A549 (cell line): ENCODE results near the gene FADS3. TPM values are rescaled to one million over a fixed set of nuclear protein-coding genes. Genes with fewer than 3 reads are reported as not detected.

Experiments used
- ATAC-seq, 2 experiments: fragments of 200-7000 bp in 1 of 2; fragments of >200 bp in 1 of 2; cut with Nextera tagmentation in 1 of 2; cut with Tn5 transposase in 1 of 2; 3 replicates each; pipeline versions ENCODE4 v1.8.0 to v1.9.1; 2018 to 2020; ENCODE audit warnings: mild to moderate bottlenecking in 1 of 2, moderate library complexity in 1 of 2
- CTCF ChIA-PET: fragments of 300-600 bp; sonication (Branson Sonifier 250); formaldehyde crosslinking; extraction: SDS; loops from one replicate; lab custom pipeline; 2021; ENCODE audit warnings: antibody characterized with exemption, inconsistent platforms; lab: Yijun Ruan, JAX
- POLR2A ChIA-PET: fragments of 350-600 bp; formaldehyde crosslinking; extraction: SDS; loops from one replicate; lab custom pipeline; 2021; ENCODE audit warnings: antibody characterized with exemption, inconsistent platforms; lab: Yijun Ruan, JAX
- DNase-seq, 2 experiments: peaks; one replicate each; pipeline versions ENCODE4 v3.0.0 to v3.0.0-alpha.2; 2011 to 2016; ENCODE audit warnings: low read depth in 1 of 2, low spot score in 1 of 2
- FAIRE-seq: peaks from 2 replicates; lab custom pipeline; 2011; peaks lifted over from hg19 to GRCh38; lab: Jason Lieb, UNC
- H3K27ac ChIP-seq, 2 experiments: fragments of >200 bp; sonication (Bioruptor Twin); formaldehyde crosslinking; 3 replicates each; pipeline ENCODE4 v1.5.1; 2016 to 2017
- H3K4me1 ChIP-seq: fragments of >200 bp; sonication (Bioruptor Twin); formaldehyde crosslinking; 3 replicates; pipeline ENCODE4 v1.6.1; 2016
- H3K4me2 ChIP-seq: fragments of >200 bp; sonication (Bioruptor Twin); formaldehyde crosslinking; 3 replicates; pipeline ENCODE4 v1.6.1; 2016
- H3K4me3 ChIP-seq: fragments of >200 bp; sonication (Bioruptor Twin); formaldehyde crosslinking; 3 replicates; pipeline ENCODE4 v1.5.1; 2016
- H3K9me3 ChIP-seq: fragments of >200 bp; sonication (Bioruptor Twin); formaldehyde crosslinking; 3 replicates; pipeline ENCODE4 v1.6.1; 2016
- CBX2 ChIP-seq: fragments of 200-600 bp; sonication (generic); IDR thresholded peaks from 2 replicates; pipeline ENCODE4 v1.6.1; 2016; ENCODE audit warnings: low read depth, mild to moderate bottlenecking, borderline replicate concordance
- CHD2 ChIP-seq: fragments of 150-350 bp; IDR thresholded peaks from 2 replicates; pipeline ENCODE4 v1.6.1; 2014; ENCODE audit warnings: low read length; ENCODE audit not compliant: partially characterized antibody
- CTCF ChIP-seq: fragments of >200 bp; sonication (Bioruptor Twin); formaldehyde crosslinking; IDR thresholded peaks from 3 replicates; pipeline ENCODE4 v1.5.1; 2016
- EHMT2 ChIP-seq: fragments of 200-600 bp; sonication (generic); IDR thresholded peaks from 2 replicates; pipeline ENCODE4 v1.6.1; 2016; ENCODE audit warnings: antibody characterized with exemption, low read depth, mild to moderate bottlenecking, moderate library complexity
- ELK1 ChIP-seq: fragments of 150-350 bp; IDR thresholded peaks from 2 replicates; pipeline ENCODE4 v1.6.1; 2014; ENCODE audit warnings: low read depth, mild to moderate bottlenecking, low read length
- ESRRA ChIP-seq: fragments of 150-350 bp; IDR thresholded peaks from 2 replicates; pipeline ENCODE4 v1.6.1; 2014; ENCODE audit warnings: mild to moderate bottlenecking, low read length, borderline replicate concordance
- FOSB ChIP-seq: fragments of 250-450 bp; sonication (Bioruptor Pico); IDR thresholded peaks from 2 replicates; pipeline ENCODE4 v1.5.0; 2020; ENCODE audit warnings: mild to moderate bottlenecking, moderate library complexity
- HDAC2 ChIP-seq: fragments of 200-600 bp; sonication (generic); IDR thresholded peaks from 2 replicates; pipeline ENCODE4 v1.6.1; 2016
- HOXA7 ChIP-seq: fragments of 250-450 bp; sonication (Bioruptor Pico); IDR thresholded peaks from 2 replicates; pipeline ENCODE4 v1.5.0; 2020; ENCODE audit warnings: mild to moderate bottlenecking, moderate library complexity
- JUNB ChIP-seq: fragments of >200 bp; sonication (Bioruptor Twin); formaldehyde crosslinking; IDR thresholded peaks from 2 replicates; pipeline ENCODE4 v1.6.1; 2016
- KDM5A ChIP-seq: fragments of 200-600 bp; sonication (generic); IDR thresholded peaks from 2 replicates; pipeline ENCODE4 v1.6.1; 2016; ENCODE audit warnings: antibody characterized with exemption, mild to moderate bottlenecking
- MAFK ChIP-seq: fragments of 450-650 bp; IDR thresholded peaks from 2 replicates; pipeline ENCODE4 v1.6.1; 2014; ENCODE audit not compliant: partially characterized antibody
- MYC ChIP-seq: IDR thresholded peaks from 2 replicates; pipeline ENCODE4 v1.6.1; 2012; ENCODE audit warnings: mild to moderate bottlenecking, inconsistent platforms, low read length, improper control_type of control experiment, borderline replicate concordance
- NFE2L2 ChIP-seq: fragments of 150-350 bp; conservative IDR thresholded peaks from 2 replicates; pipeline ENCODE4 v1.6.1; 2014; ENCODE audit warnings: low read length
- POLR2AphosphoS2 ChIP-seq: conservative IDR thresholded peaks from 2 replicates; pipeline ENCODE4 v1.6.1; 2012; ENCODE audit warnings: low read length, improper control_type of control experiment, inconsistent platforms
- RARB ChIP-seq: fragments of 250-450 bp; sonication (Bioruptor Pico); IDR thresholded peaks from 2 replicates; pipeline ENCODE4 v1.8.0; 2021; ENCODE audit warnings: mild to moderate bottlenecking, moderate library complexity
- RCOR1 ChIP-seq: fragments of 150-350 bp; IDR thresholded peaks from 2 replicates; pipeline ENCODE4 v1.6.1; 2014; ENCODE audit warnings: antibody characterized with exemption, low read length, low read depth
- REST ChIP-seq: fragments of 200-600 bp; sonication (generic); IDR thresholded peaks from 2 replicates; pipeline ENCODE4 v1.6.1; 2016; ENCODE audit warnings: antibody characterized with exemption, mild to moderate bottlenecking, moderate library complexity
- TFCP2L1 ChIP-seq: fragments of 250-450 bp; sonication (Bioruptor Pico); IDR thresholded peaks from 2 replicates; pipeline ENCODE4 v1.5.0; 2021; ENCODE audit warnings: mild to moderate bottlenecking
- USF2 ChIP-seq: fragments of 450-650 bp; IDR thresholded peaks from 2 replicates; pipeline ENCODE4 v1.6.1; 2014; ENCODE audit warnings: antibody characterized with exemption
- ZNF302 ChIP-seq: fragments of 250-450 bp; sonication (Bioruptor Pico); IDR thresholded peaks from 2 replicates; pipeline ENCODE4 v1.9.0; 2021; ENCODE audit warnings: inconsistent platforms, mild to moderate bottlenecking, moderate library complexity
- ZSCAN20 ChIP-seq: fragments of 250-450 bp; sonication (Bioruptor Pico); IDR thresholded peaks from 2 replicates; pipeline ENCODE4 v1.8.0; 2022; ENCODE audit warnings: mild to moderate bottlenecking, moderate library complexity
- WGBS: methylation state at CpG from one replicate; pipeline ENCODE4 v1.1.6; 2017; ENCODE audit errors: missing lambda C conversion rate; 5-methylcytosine and 5-hydroxymethylcytosine counted together
- polyA plus RNA-seq, 4 experiments: library from polyadenylated mRNA; depleted of rRNA in 3 of 4; stranded (reverse); fragments of >200 nt; fragmentation: RNase III in 1 of 4; extraction: RNeasy Plus Mini Kit Qiagen cat#74134 plus additional on column Dnase treatment in 1 of 4; gene quantifications; 2 replicates in 3 of 4; 3 replicates in 1 of 4; pipeline ENCODE4 v1.2.3, GENCODE V29; 2011 to 2017

Gene FADS3
- polyA plus RNA-seq, 2 of the 4 experiments (the other 2 are of a cell fraction): 17.5 to 36.3 TPM

- CTCF ChIA-PET: interaction anchor here (1.2 to 2.7 kb wide), 2 partner anchors 14 to 29 kb away, joined by 4 to 12 read pairs; partner anchors contain the start of gene FADS2
- H3K4me2 ChIP-seq: no peak overlapping the region
- no peaks in the 10 kb centered on the region for H3K4me1 ChIP-seq
- POLR2A ChIA-PET: no interaction called here
- H3K9me3 ChIP-seq: no peaks in the 10 kb centered on the region
- DNase-seq (no peak), FAIRE-seq (no peak), ATAC-seq (no peak)
- no peak overlapping the region for H3K27ac ChIP-seq
- H3K4me3 ChIP-seq: no peak overlapping the region
- TF ChIP-seq EHMT2: no peak
- no peak for TF ChIP-seq RARB (CRISPR knock-in tag)
- no peak for TF ChIP-seq ZSCAN20 (CRISPR knock-in tag)
- TF ChIP-seq ELK1: no peak
- no peak for TF ChIP-seq HOXA7 (CRISPR knock-in tag)
- WGBS: 94% methylated on average over 7 of the region's 7 CpGs
These were observed 48.9 kb downstream of the FADS3 start for GRCh38 chr11:61842528-61842820.

- 93% methylated on average over 11 of the region's 12 CpGs for WGBS
- Histone ChIP-seq H3K9me3 (no peaks in the 10 kb centered on the region), H3K4me1 (no peaks in the 10 kb centered on the region), H3K27ac (no peak overlapping the region), H3K4me3 (no peak overlapping the region), H3K4me2 (no peak overlapping the region)
- DNase-seq (no peak), ATAC-seq (no peak), FAIRE-seq (no peak)
- CTCF ChIA-PET: interaction anchor here (1.2 to 2.7 kb wide), 4 partner anchors 13 to 240 kb away, joined by 4 to 12 read pairs (median 6); partner anchors contain the start of gene FADS2
- no peak for TF ChIP-seq FOSB (CRISPR knock-in tag)
- TF ChIP-seq KDM5A: no peak
- no peak for TF ChIP-seq TFCP2L1 (CRISPR knock-in tag)
- no peak for TF ChIP-seq ZNF302
- no peak for TF ChIP-seq MYC
- no peak for TF ChIP-seq MAFK
- TF ChIP-seq POLR2AphosphoS2: no peak
- no peak for TF ChIP-seq HDAC2
- TF ChIP-seq CBX2: no peak
- no peak for TF ChIP-seq ESRRA
- no peak for TF ChIP-seq USF2
- TF ChIP-seq REST: no peak
- no peak for TF ChIP-seq CTCF
- no peak for TF ChIP-seq RCOR1
- no peak for TF ChIP-seq CHD2
- TF ChIP-seq NFE2L2: no peak
- TF ChIP-seq JUNB: no peak
- TF ChIP-seq HOXA7 (CRISPR knock-in tag): no peak
- POLR2A ChIA-PET: interaction anchor here (1.5 kb wide), 1 partner anchor 25 kb away, joined by 5 read pairs; the partner anchor contains the start of gene FADS1
These were observed 49.5 kb downstream of the FADS3 start for GRCh38 chr11:61841636-61842527.
